Nephron (organoid): Measurements from ENCODE around the gene POMZP3.
"Not testable (repeated sequence)": the region's sequence is repeated elsewhere in the genome, so short reads cannot be mapped to it uniquely, and the experiment has no call there.

Source experiments
- H3K27ac Mint-ChIP-seq, 3 experiments: 2 replicates each; pipeline ENCODE4 v1.8.0; 2020; ENCODE audit warnings: mixed read lengths in 3 of 3, mild to moderate bottlenecking in 2 of 3, moderate library complexity in 1 of 3
- H3K27me3 Mint-ChIP-seq: 2 replicates; pipeline ENCODE4 v1.8.0; 2021; ENCODE audit warnings: low read depth, mild to moderate bottlenecking, moderate library complexity, mixed read lengths
- H3K36me3 Mint-ChIP-seq: 2 replicates; pipeline ENCODE4 v1.8.0; 2020; ENCODE audit warnings: low read depth, mixed read lengths
- H3K4me1 Mint-ChIP-seq: 2 replicates; pipeline ENCODE4 v1.8.0; 2020; ENCODE audit warnings: mixed read lengths
- H3K4me3 Mint-ChIP-seq, 3 experiments: 2 replicates each; pipeline ENCODE4 v1.8.0; 2020; ENCODE audit warnings: mild to moderate bottlenecking in 3 of 3, mixed read lengths in 3 of 3, moderate library complexity in 2 of 3
- H3K9me3 Mint-ChIP-seq: 2 replicates; pipeline ENCODE4 v1.8.0; 2020; ENCODE audit warnings: mixed read lengths

POMZP3 gene

DNA sequence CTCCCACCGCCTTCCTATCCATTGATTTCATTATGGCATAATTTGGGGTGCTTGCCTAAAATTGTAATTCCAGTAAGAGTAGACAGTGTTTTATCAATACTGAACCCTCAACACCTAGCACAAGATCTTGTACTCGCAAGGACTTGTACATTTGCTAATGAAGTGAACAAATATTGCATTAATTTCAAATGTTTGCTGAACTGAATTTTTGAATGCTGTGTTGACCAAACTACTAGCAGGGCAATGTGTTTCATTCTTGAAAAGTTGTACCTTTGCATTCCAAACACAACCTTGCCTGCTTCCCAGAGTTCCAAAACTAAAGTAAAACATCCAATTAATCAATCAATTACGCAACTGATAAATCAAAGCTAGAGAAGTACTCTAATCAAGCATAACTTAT lies 26.4 kb downstream of the POMZP3 start:
- not testable (repeated sequence) for H3K27me3 Mint-ChIP-seq, H3K4me3 Mint-ChIP-seq, H3K27ac Mint-ChIP-seq, H3K4me1 Mint-ChIP-seq, H3K9me3 Mint-ChIP-seq, H3K36me3 Mint-ChIP-seq

DNA sequence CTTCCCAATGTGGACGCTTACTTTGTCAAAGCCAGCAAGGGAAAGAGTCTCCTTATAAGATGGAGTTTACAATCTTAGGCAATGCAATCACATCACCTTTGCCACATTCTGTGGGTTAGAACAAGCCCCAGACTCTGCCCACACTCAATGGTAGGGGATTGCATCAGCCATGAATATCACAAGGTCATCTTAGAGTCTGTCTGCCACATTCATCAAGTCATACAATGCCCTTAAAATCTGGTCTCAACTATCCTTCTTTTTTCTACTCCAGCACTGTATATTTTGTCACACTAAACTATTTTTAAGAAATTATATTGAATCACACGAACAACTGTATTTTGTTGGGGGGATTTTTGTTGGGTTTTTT lies 27.0 kb downstream of the POMZP3 start:
- not testable (repeated sequence) for H3K4me3 Mint-ChIP-seq, H3K27me3 Mint-ChIP-seq, H3K4me1 Mint-ChIP-seq, H3K9me3 Mint-ChIP-seq, H3K27ac Mint-ChIP-seq
- H3K36me3 Mint-ChIP-seq: peaks cover 10% of the 10 kb centered on the region

DNA sequence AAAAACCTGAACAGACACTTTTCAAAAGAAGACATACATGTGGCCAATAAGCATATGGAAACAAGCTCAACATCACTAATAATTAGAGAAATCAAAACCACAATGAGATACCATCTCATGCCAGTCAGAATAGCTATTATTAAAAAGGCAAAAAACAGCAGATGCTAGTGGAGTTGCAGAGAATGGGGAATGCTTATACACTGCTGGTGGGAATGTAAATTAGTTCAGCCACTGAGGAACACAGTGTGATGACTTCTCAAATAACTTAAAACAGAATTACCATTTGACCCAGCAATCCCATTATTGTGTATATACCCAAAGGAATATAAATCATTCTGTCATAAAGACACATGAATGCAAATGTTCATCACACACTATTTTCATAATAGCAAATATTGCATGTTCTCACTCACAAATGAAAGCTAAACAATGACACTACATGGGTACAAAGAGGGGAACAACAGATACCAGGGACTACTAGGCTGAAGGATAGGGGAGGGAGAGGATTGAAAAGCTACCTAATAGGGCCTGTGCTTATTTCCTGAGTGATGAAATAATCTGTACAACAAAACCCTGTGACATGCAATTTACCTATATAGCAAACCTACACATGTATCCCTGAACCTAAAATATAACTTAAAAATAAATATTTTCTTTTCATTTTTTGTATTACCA lies 28.4 kb downstream of the POMZP3 start:
- H3K4me3 Mint-ChIP-seq, H3K9me3 Mint-ChIP-seq, H3K27me3 Mint-ChIP-seq, H3K27ac Mint-ChIP-seq, H3K4me1 Mint-ChIP-seq: not testable (repeated sequence)
- peaks cover 15% of the 10 kb centered on the region for H3K36me3 Mint-ChIP-seq

DNA sequence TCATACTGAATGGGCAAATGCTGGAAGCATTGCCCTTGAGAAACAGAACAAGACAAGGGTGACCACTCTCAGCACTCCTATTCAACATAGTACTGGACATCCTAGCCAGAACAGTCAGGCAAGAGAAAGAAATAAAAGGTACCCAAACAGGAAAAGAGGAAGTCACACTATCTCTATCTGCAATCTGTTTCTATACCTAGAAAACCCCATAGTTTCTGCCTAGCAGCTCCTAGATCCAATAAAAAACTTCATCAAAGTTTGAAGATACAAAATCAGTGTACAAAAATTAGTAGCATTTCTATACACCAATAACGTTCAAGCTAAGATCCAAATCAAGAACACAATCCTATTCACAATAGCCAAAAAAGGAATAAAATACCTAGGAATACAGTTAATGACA lies 29.8 kb downstream of the POMZP3 start:
- not testable (repeated sequence) for H3K4me3 Mint-ChIP-seq, H3K4me1 Mint-ChIP-seq, H3K27ac Mint-ChIP-seq, H3K27me3 Mint-ChIP-seq, H3K9me3 Mint-ChIP-seq
- H3K36me3 Mint-ChIP-seq: peaks cover 25% of the 10 kb centered on the region

DNA sequence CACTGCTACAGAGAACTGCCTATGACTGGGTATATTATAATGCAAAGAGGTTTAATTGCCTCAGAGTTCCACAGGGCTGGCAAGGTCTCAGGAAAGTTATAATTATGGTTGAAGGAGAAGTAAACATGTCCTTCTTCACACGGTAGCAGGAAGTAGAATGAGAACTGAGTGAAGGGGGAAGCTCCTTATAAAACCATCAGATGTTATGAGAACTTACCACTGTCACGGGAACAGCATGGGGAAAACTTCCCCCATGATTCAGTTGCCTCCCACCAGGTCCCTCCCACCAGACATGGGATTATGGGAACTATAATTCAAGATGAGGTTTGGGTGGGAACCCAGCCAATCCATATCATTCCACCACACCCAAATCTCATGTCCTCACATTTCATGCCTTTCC lies 34.4 kb downstream of the POMZP3 start:
- H3K9me3 Mint-ChIP-seq, H3K27ac Mint-ChIP-seq, H3K4me1 Mint-ChIP-seq, H3K4me3 Mint-ChIP-seq, H3K27me3 Mint-ChIP-seq: not testable (repeated sequence)
- peaks cover 32% of the 10 kb centered on the region for H3K36me3 Mint-ChIP-seq

DNA sequence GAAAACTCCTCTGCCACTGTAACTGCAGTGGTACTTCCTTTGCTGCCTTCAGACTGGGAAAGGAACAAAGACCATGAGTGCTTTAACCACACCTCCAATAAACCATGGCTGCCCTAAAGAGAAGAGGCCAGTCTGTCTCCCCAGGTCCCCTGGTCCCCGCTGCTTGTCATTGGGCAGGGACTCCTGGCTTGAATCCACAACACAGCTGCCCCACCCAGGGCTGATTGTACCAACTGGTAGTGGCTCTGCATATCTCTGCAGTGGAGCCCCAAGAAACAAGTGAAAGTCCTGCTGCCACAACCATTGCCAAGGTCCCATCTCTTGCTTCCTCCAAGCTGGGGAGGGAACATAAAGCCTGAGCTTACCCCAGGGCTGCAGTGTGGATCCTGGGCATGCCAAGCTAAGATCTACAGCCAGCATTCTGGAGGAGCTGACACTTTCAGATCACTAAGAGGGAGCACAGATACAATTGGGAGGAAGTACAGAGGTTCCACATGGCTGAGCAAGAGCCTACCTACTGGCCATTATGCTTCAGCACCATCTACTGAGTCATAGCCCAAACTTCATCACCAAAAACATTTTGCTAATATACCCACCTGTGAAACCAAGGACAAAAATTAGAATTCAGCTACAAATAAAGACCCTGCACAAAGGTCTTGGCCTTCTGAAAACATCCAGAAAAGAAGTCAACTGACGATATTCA lies 35.3 kb downstream of the POMZP3 start:
- not testable (repeated sequence) for H3K9me3 Mint-ChIP-seq, H3K27ac Mint-ChIP-seq, H3K4me1 Mint-ChIP-seq, H3K27me3 Mint-ChIP-seq, H3K4me3 Mint-ChIP-seq
- peaks cover 32% of the 10 kb centered on the region for H3K36me3 Mint-ChIP-seq

DNA sequence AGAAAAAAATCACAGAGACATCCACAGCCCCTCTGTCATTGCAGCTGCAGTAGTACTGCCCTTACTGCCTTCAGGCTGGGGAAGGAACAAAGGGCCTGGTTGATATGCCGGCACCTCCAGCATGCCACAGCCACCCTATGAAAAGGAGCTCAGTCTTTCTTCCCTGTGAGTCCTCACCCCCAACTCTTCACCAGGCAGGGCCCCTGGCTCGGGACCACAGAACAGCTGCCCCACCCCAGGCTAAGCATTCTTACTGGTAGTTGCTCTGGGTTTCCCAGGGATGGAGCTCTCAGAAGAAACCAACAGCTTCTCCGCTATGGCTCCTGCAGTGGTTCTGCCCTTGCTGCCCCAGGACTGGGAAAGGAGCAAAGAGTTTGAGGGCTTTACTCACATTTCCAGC lies 36.0 kb downstream of the POMZP3 start:
- not testable (repeated sequence) for H3K9me3 Mint-ChIP-seq, H3K27ac Mint-ChIP-seq, H3K4me1 Mint-ChIP-seq, H3K27me3 Mint-ChIP-seq, H3K4me3 Mint-ChIP-seq
- H3K36me3 Mint-ChIP-seq: peaks cover 30% of the 10 kb centered on the region

DNA sequence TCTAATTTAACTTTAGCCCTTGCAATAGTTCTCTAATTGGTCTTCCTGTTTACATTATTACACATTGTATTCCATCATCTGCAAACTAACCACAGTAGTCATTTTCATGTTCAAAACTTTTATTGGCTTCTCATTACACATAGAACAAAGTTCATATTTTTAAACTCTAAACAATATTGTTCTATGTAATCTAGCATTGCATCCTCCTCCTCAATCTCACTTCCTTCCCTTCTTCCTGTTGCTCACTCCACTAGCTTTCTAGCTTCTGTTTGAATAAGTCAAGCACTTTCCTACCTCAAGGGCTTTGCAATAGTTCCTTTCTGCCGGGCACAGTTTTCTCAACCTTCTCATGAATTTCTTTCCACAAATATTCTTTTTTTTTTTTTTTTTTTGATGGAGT lies 38.5 kb downstream of the POMZP3 start:
- not testable (repeated sequence) for H3K27me3 Mint-ChIP-seq, H3K9me3 Mint-ChIP-seq, H3K27ac Mint-ChIP-seq, H3K4me3 Mint-ChIP-seq
- peaks cover 19% of the 10 kb centered on the region for H3K36me3 Mint-ChIP-seq
- H3K4me1 Mint-ChIP-seq: peaks cover 15% of the 10 kb centered on the region

DNA sequence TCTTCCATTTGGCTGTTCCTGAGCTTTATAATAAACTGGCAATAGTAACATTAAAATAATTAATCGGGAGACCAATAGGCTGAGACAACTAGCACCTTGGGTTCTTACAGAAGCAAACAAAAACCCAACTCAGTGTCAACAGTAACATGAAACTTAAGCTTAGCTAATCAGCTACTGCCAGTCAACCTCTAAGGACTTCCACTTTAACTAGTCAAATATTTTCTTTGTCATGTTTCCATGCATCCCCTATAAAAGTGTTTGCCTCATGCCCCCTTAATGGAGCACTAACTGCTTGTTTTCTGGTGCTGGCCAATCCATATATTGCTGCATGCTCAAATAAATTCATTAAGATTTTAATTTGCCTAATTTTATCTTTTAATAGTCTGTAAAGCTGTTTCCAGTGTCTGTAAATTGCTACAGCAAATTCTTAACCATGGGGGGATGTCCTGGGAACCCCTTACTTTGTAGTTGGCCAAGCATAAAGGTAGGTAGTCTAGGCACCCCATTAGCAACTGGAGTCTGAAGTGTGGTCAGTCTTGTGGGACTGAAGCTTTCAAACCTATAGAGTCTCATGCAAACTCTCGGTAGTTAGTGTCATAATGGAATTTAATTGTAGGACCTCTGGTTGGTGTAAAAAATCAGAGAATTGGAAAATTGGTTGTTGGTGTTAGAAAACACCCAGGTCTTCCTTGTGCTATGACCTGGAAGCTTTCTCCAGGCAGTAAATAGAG lies 40.3 kb downstream of the POMZP3 start:
- H3K27ac Mint-ChIP-seq, H3K27me3 Mint-ChIP-seq, H3K36me3 Mint-ChIP-seq, H3K9me3 Mint-ChIP-seq, H3K4me3 Mint-ChIP-seq: not testable (repeated sequence)
- H3K4me1 Mint-ChIP-seq: peaks cover 20% of the 10 kb centered on the region

DNA sequence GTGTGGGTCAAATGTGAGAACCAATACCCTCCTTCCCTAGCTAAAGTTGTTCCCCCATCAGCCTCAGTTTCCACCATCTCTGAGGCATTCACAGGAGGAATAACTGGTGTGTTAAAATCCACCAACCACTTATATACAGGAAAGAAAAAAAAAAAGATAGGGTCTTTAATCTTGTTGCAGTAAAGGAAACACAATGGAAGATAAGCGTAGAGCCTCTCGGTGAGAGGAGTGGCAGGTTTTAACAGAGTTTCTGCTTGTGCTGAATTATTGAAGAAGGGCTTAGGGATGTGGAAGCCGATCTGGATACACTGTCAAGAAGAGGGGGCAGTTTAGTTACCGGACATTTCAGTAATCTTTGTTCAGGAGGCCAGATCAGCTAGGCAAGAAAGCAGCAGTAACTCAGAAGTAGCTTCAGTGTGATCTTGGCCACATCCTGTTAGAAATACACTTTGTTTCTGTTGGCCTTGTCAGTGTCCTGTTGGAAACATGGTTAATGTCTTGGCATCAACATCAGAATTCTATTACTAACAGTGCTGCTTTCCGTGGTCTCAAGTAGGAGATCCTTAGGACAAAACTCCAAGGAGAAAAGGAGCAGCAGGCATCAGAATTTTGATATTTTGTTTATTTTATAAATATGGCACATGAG lies 43.3 kb downstream of the POMZP3 start:
- peak overlapping the region in 2 of 3 experiments; percentile 26 to 37 for H3K4me3 Mint-ChIP-seq
- not testable (repeated sequence) for H3K9me3 Mint-ChIP-seq, H3K27me3 Mint-ChIP-seq, H3K36me3 Mint-ChIP-seq
- H3K27ac Mint-ChIP-seq: peak overlapping the region; percentile 86 to 97 (median 87)
- H3K4me1 Mint-ChIP-seq: peaks cover 20% of the 10 kb centered on the region

DNA sequence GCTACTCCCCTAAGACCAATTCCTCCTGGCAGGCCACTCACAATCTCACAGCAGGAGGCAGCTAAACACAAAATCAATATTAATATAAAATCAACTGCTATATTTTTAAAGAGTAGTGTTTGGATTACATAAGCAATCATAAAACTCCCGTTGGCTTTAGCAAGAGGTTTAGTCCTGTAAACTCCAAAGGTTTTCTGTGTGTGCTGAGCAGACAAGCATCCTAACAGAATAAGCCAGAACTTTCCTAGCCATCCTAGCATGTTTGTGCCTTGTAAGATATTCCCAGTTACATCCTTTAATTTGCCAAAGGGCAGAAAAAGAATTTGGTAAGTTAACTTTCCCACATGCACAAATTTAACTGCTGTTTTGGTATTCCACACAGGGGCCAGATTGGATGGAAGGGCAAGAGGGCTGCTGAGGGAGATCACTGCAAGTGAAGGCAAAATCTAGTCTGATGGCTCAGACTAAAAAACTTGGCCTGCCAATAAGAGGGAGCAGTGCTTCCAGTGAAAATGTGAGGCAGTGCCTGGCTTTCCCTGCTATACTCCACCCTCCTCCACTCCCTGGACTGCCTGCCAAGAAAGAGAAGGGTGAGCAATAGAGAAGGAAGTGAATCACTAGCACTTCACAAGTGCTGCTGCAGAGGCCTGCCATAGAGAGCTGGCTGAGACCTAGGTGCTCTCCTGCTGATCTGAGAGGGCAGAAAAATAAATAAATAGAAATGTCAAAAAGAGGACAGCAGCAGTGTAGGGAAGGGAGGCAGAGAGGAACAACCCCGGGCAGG lies 44.0 kb downstream of the POMZP3 start:
- H3K27me3 Mint-ChIP-seq, H3K9me3 Mint-ChIP-seq, H3K36me3 Mint-ChIP-seq: not testable (repeated sequence)
- peaks cover 20% of the 10 kb centered on the region for H3K4me1 Mint-ChIP-seq
- peak overlapping the region in 2 of 3 experiments; percentile 26 to 37 for H3K4me3 Mint-ChIP-seq
- H3K27ac Mint-ChIP-seq: peak overlapping the region; percentile 86 to 97 (median 87)

DNA sequence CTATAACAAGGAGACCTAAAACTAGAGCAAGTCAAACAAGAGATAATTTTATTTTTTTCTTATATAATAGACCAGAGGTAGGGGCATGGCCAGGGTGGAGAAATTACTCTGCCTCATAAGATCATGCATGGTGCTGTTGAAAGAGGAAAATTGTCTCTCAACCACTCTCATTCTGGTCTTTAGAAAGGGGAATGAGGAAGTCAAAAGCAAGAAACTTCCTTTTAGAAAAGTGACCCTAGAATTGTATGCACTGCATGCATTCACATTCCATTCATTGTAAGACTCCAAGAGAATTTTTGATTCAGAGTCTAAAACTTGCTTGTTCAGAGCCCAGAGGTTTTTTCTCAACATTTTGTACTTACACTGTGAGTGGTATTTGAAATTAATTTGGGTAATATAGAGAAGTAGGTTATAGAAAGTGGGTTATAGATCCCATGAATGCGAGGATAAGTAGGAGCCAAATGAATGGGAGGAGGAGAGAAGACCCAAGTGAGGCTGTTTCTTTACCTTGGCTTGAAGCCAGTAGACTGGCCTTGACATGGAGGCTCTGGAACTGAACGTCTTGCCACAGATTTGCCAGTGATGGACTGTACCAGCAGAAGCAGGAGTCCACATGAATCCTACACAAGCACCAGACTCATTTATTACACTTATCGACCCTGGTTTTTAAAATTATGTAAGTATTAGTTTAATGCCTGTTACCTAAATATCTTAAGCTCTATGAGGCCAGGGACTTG lies 51.0 kb downstream of the POMZP3 start:
- not testable (repeated sequence) for H3K27me3 Mint-ChIP-seq, H3K9me3 Mint-ChIP-seq, H3K4me1 Mint-ChIP-seq, H3K27ac Mint-ChIP-seq, H3K36me3 Mint-ChIP-seq, H3K4me3 Mint-ChIP-seq

DNA sequence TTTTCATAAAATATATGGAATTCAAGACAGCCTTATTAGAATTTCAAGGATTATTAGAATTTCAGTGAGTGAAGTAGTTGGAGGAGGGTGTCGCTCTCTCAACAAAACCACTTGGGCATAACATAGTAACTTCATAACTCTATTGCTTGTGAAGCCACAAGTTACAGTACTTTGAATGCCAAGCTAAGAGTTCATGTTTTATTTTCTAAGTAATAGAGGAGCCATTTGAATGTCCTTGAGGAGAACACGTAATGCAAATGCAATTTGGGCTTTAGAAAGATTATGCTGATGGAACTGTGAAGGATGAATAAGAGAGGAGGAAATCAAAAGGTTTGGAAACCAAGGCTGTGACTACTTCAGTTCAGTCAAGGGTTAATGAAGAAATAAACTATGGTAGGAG lies 51.6 kb downstream of the POMZP3 start:
- not testable (repeated sequence) for H3K4me1 Mint-ChIP-seq, H3K27ac Mint-ChIP-seq, H3K9me3 Mint-ChIP-seq, H3K4me3 Mint-ChIP-seq, H3K36me3 Mint-ChIP-seq, H3K27me3 Mint-ChIP-seq

DNA sequence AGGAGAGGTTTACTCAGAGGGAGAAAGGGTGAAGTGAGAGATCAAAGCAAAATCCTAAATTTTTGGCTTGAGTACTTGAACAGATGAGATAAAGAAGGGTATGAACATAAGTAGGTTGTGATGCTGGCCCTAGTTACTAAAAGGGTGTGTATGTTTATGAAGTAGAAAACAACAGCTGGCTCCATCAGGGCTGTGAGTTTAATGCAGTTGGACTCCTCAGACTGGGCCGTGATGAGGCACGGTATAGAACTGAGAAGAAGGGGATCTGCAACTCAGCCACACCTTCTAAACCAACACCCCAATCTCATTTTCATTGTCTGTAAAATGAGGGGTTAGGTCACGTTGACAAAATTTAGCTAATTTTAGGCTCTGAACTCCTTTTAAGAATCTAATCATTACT lies 54.8 kb downstream of the POMZP3 start:
- H3K27me3 Mint-ChIP-seq, H3K4me1 Mint-ChIP-seq, H3K4me3 Mint-ChIP-seq, H3K9me3 Mint-ChIP-seq, H3K27ac Mint-ChIP-seq: not testable (repeated sequence)
- H3K36me3 Mint-ChIP-seq: peaks cover 14% of the 10 kb centered on the region
